Neural progenitor cell (in vitro differentiated cells): ENCODE results near the gene FADS2. TPM values are rescaled to one million over a fixed set of nuclear protein-coding genes. Genes with fewer than 3 reads are reported as not detected.
A peak's percentile ranks its signal among the peaks of the same experiment; 100 is the strongest.

Experiments used
- DNase-seq: peaks from one replicate; pipeline ENCODE4 v3.0.0-alpha.2; 2016; ENCODE audit warnings: low spot score
- H2AFZ ChIP-seq: fragments of 200-600 bp; sonication (generic); replicated peaks from 2 replicates; pipeline ENCODE4 v1.6.1; 2016; ENCODE audit warnings: antibody characterized with exemption
- H3F3A ChIP-seq: fragments of 200-600 bp; sonication (generic); 2 replicates; pipeline ENCODE4 v1.6.1; 2016; ENCODE audit warnings: antibody characterized with exemption, low read depth
- H3K27ac ChIP-seq: fragments of 200-600 bp; sonication (generic); 2 replicates; pipeline ENCODE4 v1.5.1; 2016; ENCODE audit warnings: mild to moderate bottlenecking
- H3K27me3 ChIP-seq: fragments of 200-600 bp; sonication (generic); 2 replicates; pipeline ENCODE4 v1.6.1; 2016; ENCODE audit warnings: mild to moderate bottlenecking, moderate library complexity
- H3K36me3 ChIP-seq: fragments of 200-600 bp; sonication (generic); 2 replicates; pipeline ENCODE4 v1.5.1; 2016
- H3K4me1 ChIP-seq: fragments of 200-600 bp; sonication (generic); 2 replicates; pipeline ENCODE4 v1.6.1; 2016; ENCODE audit warnings: mixed run types
- H3K4me2 ChIP-seq: fragments of 200-600 bp; sonication (generic); 2 replicates; pipeline ENCODE4 v1.6.1; 2016
- H3K4me3 ChIP-seq: fragments of 200-600 bp; sonication (generic); 2 replicates; pipeline ENCODE4 v1.5.1; 2016
- H3K79me2 ChIP-seq: fragments of 200-600 bp; sonication (generic); 2 replicates; pipeline ENCODE4 v1.6.1; 2016; ENCODE audit warnings: low read depth
- H3K9ac ChIP-seq: fragments of 200-600 bp; sonication (generic); 2 replicates; pipeline ENCODE4 v1.6.1; 2016
- H3K9me3 ChIP-seq: fragments of 200-600 bp; sonication (generic); 2 replicates; pipeline ENCODE4 v1.5.1; 2016; ENCODE audit warnings: low read depth
- H4K20me1 ChIP-seq: fragments of 200-600 bp; sonication (generic); 2 replicates; pipeline ENCODE4 v1.6.1; 2016; ENCODE audit warnings: low read depth
- H3K27ac Mint-ChIP-seq: 3 replicates; pipeline ENCODE4 v1.8.0; 2021; ENCODE audit warnings: mixed read lengths
- H3K27me3 Mint-ChIP-seq: 2 replicates; pipeline ENCODE4 v1.8.0; 2022; ENCODE audit warnings: low read depth, mild to moderate bottlenecking, inconsistent platforms, moderate library complexity, mixed read lengths; ENCODE audit not compliant: insufficient read depth
- H3K36me3 Mint-ChIP-seq: 3 replicates; pipeline ENCODE4 v1.8.0; 2021; ENCODE audit warnings: mixed read lengths
- H3K4me1 Mint-ChIP-seq: 3 replicates; pipeline ENCODE4 v1.8.0; 2021; ENCODE audit warnings: mixed read lengths
- H3K4me3 Mint-ChIP-seq: 3 replicates; pipeline ENCODE4 v1.8.0; 2021; ENCODE audit warnings: mild to moderate bottlenecking, moderate library complexity, mixed read lengths
- H3K9me3 Mint-ChIP-seq: 3 replicates; pipeline ENCODE4 v1.8.0; 2020; ENCODE audit warnings: mixed read lengths
- CTCF ChIP-seq: fragments of 200-600 bp; sonication (generic); IDR thresholded peaks from 2 replicates; pipeline ENCODE4 v1.5.1; 2017; ENCODE audit warnings: antibody characterized with exemption, mild to moderate bottlenecking
- EZH2 ChIP-seq: fragments of 200-600 bp; sonication (generic); IDR thresholded peaks from 2 replicates; pipeline ENCODE4 v1.6.1; 2017; ENCODE audit warnings: antibody characterized with exemption, mild to moderate bottlenecking, moderate library complexity
- EZH2phosphoT487 ChIP-seq: fragments of 200-600 bp; sonication (generic); IDR thresholded peaks from 2 replicates; pipeline ENCODE4 v1.6.1; 2017; ENCODE audit warnings: antibody characterized with exemption
- total RNA-seq: library from RNA; depleted of rRNA; stranded (reverse); fragments of >200 nt; gene quantifications from 2 replicates; pipeline ENCODE4 v1.2.3, GENCODE V29; 2015; ENCODE audit warnings: low replicate concordance

The FADS2 gene
- total RNA-seq, 1 donor from 2014 or later: 233 TPM

- Mint-ChIP-seq H3K4me3 (no peak overlapping the region), H3K4me1 (peaks cover 14% of the 10 kb centered on the region), H3K27me3 (peaks cover 2% of the 10 kb centered on the region), H3K9me3 (no peaks in the 10 kb centered on the region), H3K36me3 (peaks cover 47% of the 10 kb centered on the region), H3K27ac (peak overlapping the region; percentile 79)
- Histone ChIP-seq H2AFZ (no peak overlapping the region), H3K4me3 (no peak overlapping the region), H3K4me1 (peaks cover 5% of the 10 kb centered on the region), H3F3A (peaks cover 11% of the 10 kb centered on the region), H3K9ac (no peak overlapping the region), H3K27ac (no peak overlapping the region), H3K4me2 (no peak overlapping the region), H4K20me1 (peaks cover 78% of the 10 kb centered on the region), H3K79me2 (peaks cover 82% of the 10 kb centered on the region), H3K36me3 (peaks cover 17% of the 10 kb centered on the region), H3K27me3 (no peaks in the 10 kb centered on the region), H3K9me3 (no peaks in the 10 kb centered on the region)
- TF ChIP-seq CTCF (no peak), EZH2phosphoT487 (no peak), EZH2 (no peak)
- no peak for DNase-seq
Observed at GRCh38 chr11:61838921-61839320, 10.8 kb downstream of the FADS2 start.

- Mint-ChIP-seq H3K4me3 (no peak overlapping the region), H3K36me3 (peaks cover 45% of the 10 kb centered on the region), H3K27ac (no peak overlapping the region), H3K4me1 (peaks cover 8% of the 10 kb centered on the region), H3K27me3 (peaks cover 2% of the 10 kb centered on the region), H3K9me3 (no peaks in the 10 kb centered on the region)
- Histone ChIP-seq H3K9ac (no peak overlapping the region), H3K27me3 (no peaks in the 10 kb centered on the region), H3K36me3 (peaks cover 19% of the 10 kb centered on the region), H3K4me3 (no peak overlapping the region), H2AFZ (no peak overlapping the region), H3K4me2 (no peak overlapping the region), H3K4me1 (no peaks in the 10 kb centered on the region), H3K79me2 (peaks cover 80% of the 10 kb centered on the region), H4K20me1 (peaks cover 70% of the 10 kb centered on the region), H3F3A (peaks cover 15% of the 10 kb centered on the region), H3K9me3 (no peaks in the 10 kb centered on the region), H3K27ac (no peak overlapping the region)
- no peak for DNase-seq
- TF ChIP-seq EZH2phosphoT487 (no peak), EZH2 (no peak), CTCF (no peak)
Observed at GRCh38 chr11:61839742-61840141, 11.6 kb downstream of the FADS2 start.

- Histone ChIP-seq H4K20me1 (peaks cover 67% of the 10 kb centered on the region), H3F3A (peaks cover 15% of the 10 kb centered on the region), H2AFZ (no peak overlapping the region), H3K9ac (no peak overlapping the region), H3K79me2 (peaks cover 74% of the 10 kb centered on the region), H3K4me1 (no peaks in the 10 kb centered on the region), H3K9me3 (no peaks in the 10 kb centered on the region), H3K27me3 (no peaks in the 10 kb centered on the region), H3K27ac (no peak overlapping the region), H3K4me2 (no peak overlapping the region), H3K4me3 (no peak overlapping the region), H3K36me3 (peaks cover 19% of the 10 kb centered on the region)
- Mint-ChIP-seq H3K4me1 (peaks cover 5% of the 10 kb centered on the region), H3K4me3 (no peak overlapping the region), H3K9me3 (no peaks in the 10 kb centered on the region), H3K27ac (no peak overlapping the region), H3K36me3 (peaks cover 46% of the 10 kb centered on the region), H3K27me3 (peaks cover 2% of the 10 kb centered on the region)
- no peak for TF ChIP-seq EZH2
- no peak for DNase-seq
Observed at GRCh38 chr11:61840371-61840770, 12.3 kb downstream of the FADS2 start.

- H3K36me3 ChIP-seq: peaks cover 19% of the 10 kb centered on the region
- Mint-ChIP-seq H3K36me3 (peaks cover 47% of the 10 kb centered on the region), H3K27ac (no peak overlapping the region)
Observed at GRCh38 chr11:61841636-61842527, 13.8 kb downstream of the FADS2 start.

More at GRCh38 chr11:61841636-61842527, 13.8 kb downstream of the FADS2 start:
- H3K4me3 Mint-ChIP-seq: no peak overlapping the region
- Histone ChIP-seq H4K20me1 (peaks cover 52% of the 10 kb centered on the region), H3F3A (peaks cover 15% of the 10 kb centered on the region), H3K9ac (no peak overlapping the region), H3K27me3 (no peaks in the 10 kb centered on the region), H3K79me2 (peaks cover 59% of the 10 kb centered on the region), H3K4me3 (no peak overlapping the region), H3K4me2 (no peak overlapping the region), H3K27ac (no peak overlapping the region), H3K9me3 (no peaks in the 10 kb centered on the region), H3K4me1 (no peaks in the 10 kb centered on the region), H2AFZ (no peak overlapping the region)
- no peak for DNase-seq
- no peaks in the 10 kb centered on the region for H3K4me1 Mint-ChIP-seq
- no peaks in the 10 kb centered on the region for H3K9me3 Mint-ChIP-seq
- no peak for TF ChIP-seq CTCF
- TF ChIP-seq EZH2phosphoT487: no peak
- TF ChIP-seq EZH2: no peak
- H3K27me3 Mint-ChIP-seq: peaks cover 4% of the 10 kb centered on the region
